A549 treated with ZK216348 at 1 μM for 4 hours (cell line): ENCODE results near the gene OR2W1. TPM values are rescaled to one million over a fixed set of nuclear protein-coding genes. Genes with fewer than 3 reads are reported as not detected.

Source experiments
- total RNA-seq: library from RNA; stranded (reverse); fragments of 200-300 nt; extraction: Qiagen RNA extraction; gene quantifications from 5 replicates; pipeline ENCODE4 v1.2.3, GENCODE V29; 2022; ENCODE audit warnings: low read depth

Gene OR2W1
- not detected in 5 replicates for total RNA-seq

GRCh38 chr6:29045075-29045474 is at the start of gene OR2W1:
Gene OR2W1 (minus strand): TSS chr6:29045175. CDS start chr6:29045175, 0 bp downstream.

GRCh38 chr6:29087213-29087612 is 42.2 kb upstream of the OR2W1 start, which contains the start of gene OR2B3:
Gene OR2B3 (minus strand): TSS chr6:29087313. CDS start chr6:29087248, 65 bp downstream.

GRCh38 chr6:29005183-29005885 is 39.6 kb downstream of the OR2W1 start, which contains the start of gene ZNF311:
Gene ZNF311 (minus strand): TSS chr6:29005315. CDS start chr6:29003954, 1,361 bp downstream.

Other genes starting within 250 kb of the OR2W1 start
- gene TRIM27, start 121.2 kb downstream of the OR2W1 start, total RNA-seq = 34.4 to 47.3 TPM (median 46.3 TPM) in 5 replicates
- 0.14 to 0.42 TPM (median 0.23 TPM) in 4 of 5 replicates, not detected in the other for gene ZNF311, start 39.9 kb downstream of the OR2W1 start, total RNA-seq
- not detected in 5 replicates for gene OR2B3, start 42.1 kb upstream of the OR2W1 start, total RNA-seq
- not detected in 5 replicates for gene OR2J1, start 54.3 kb upstream of the OR2W1 start, total RNA-seq
- not detected in 5 replicates for gene OR2J3, start 62.9 kb upstream of the OR2W1 start, total RNA-seq
- not detected in 5 replicates for gene OR2J2, start 125.7 kb upstream of the OR2W1 start, total RNA-seq